HG02642 (cell line): ENCODE data around the gene TSEN34.
"Not testable (repeated sequence)": the region's sequence is repeated elsewhere in the genome, so short reads cannot be mapped to it uniquely, and the experiment has no call there.

Experiments used
- ATAC-seq: cut with Tn5 transposase; IDR thresholded peaks from one replicate; pipeline ENCODE4 v1.9.1; 2021; ENCODE audit warnings: mild to moderate bottlenecking; ENCODE audit not compliant: unreplicated experiment, poor library complexity

Gene TSEN34

DNA sequence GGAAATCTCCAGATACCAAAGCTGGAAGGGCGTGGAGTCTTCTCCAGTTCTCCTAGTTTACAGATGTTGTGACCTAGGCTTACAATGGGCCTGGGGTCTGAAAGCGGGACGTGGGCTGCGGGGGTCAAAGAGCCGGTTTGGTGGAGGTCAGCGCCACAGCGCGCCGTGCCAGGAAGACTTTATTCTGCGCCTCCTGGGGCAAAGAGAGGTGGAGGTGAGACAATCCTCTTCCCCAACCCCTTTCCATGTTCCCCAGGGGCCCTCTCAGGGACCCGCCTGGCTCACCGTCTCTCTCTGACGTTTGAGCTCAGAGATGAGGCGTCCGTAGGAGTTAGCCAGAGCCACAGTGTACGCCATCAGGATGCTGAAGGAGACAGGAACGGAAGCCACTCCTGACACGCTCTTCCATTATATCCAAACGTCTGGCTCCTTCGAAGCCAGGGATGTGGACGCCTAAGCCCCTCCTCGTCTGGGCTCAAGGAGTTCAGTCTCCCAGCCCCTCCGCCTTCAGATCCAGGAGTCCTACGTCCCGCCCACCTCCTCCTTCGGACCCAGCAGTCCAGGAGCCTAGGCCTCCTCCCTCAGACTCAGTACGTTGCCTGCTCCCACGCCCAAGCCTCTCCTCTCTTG is 30.8 kb upstream of the TSEN34 start:
- ATAC-seq: no peak

GRCh38 chr19:54160854-54161253 is 30.3 kb upstream of the TSEN34 start:
- no peak for ATAC-seq

- ATAC-seq: no peak
Observed at GRCh38 chr19:54162241-54162805, 28.8 kb upstream of the TSEN34 start.

DNA sequence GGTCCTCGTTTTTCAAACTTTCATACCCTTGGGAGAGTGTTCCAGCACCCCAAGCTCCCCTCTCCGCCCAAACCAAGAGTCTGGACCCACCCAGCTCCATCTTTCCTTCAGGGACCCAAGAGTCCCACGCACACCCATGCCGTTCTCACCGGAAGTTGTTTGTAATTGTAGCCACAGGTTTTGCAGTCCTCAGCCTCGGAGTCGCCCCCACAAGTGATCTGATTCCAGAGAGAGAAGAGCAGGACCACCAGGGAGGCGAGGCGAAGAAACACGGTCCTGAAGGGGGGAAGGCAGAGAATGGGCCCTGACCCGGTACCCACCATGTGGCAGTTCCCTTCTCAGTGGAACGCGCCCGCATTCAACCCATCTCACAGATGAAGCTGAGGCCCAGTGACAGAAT is 28.2 kb upstream of the TSEN34 start:
- ATAC-seq: no peak

- no peak for ATAC-seq
Observed at GRCh38 chr19:54164369-54165068, 26.6 kb upstream of the TSEN34 start.

GRCh38 chr19:54165222-54165621 is 25.9 kb upstream of the TSEN34 start:
- no peak for ATAC-seq

DNA sequence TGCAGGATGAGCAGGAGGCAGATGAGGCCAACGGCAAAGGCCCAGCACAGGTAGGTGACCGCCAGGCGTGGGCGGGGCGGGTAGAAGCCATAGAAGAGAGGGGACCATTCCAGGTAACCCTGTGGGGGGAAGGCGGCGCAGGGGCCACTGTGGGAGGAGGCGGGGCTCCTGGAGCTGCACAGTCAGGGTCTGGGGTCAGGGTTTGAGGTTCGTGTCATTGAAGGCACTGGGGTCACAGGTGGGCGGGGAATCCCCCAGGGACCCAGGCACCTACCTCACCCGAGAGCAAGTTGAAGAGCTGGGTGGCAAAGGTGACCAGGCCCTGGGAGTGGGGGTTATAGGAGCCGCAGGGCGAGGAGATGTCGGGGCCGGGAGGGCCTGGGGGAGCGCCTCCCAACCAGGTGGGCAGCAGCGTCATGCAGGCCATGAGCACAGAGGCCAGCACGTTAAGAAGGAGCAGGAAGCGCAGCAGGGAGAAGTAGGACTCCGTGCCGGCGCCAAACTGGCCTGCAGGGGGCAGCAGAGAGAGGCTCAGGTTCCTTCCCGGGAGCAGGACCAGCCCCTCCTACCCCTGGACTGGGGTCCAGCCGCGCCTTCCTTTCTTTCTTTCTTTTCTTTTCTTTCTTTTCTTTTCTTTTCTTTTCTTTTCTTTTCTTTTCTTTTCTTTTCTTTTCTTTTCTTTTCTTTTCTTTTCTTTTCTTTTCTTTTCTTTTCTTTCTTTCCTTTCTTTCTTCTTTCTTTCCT is 22.8 kb upstream of the TSEN34 start:
- peak; percentile 80 for ATAC-seq

GRCh38 chr19:54169149-54169740 is 21.9 kb upstream of the TSEN34 start:
- ATAC-seq: no peak

DNA sequence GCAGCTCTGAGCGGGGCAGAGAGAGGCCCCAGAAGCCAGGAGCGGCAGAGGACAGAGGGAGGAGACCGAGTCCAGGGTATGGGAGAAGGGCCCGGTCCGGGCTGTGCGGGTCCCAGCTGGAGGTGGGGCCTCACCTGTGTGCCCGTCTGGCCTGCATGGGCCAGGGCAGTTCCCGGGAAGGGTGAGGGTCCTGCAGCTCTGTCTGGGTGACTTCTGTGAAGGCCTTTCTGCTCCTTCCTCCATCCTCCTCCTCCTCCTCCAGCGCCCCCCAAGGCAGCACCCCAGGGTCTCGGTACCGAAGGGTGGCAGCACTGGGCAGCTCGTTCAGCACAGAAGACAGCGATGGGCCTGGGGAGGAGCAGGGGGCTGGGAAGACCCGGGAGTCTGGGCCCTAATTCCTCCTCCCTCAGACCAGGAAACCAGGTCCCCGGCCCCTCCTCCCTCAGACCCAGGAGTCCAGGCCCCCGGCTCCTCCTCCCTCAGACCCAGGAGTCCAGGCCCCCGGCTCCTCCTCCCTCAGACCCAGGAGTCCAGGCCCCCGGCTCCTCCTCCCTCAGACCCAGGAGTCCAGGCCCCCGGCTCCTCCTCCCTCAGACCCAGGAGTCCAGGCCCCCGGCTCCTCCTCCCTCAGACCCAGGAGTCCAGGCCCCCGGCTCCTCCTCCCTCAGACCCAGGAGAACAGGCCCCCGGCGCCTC is 19.2 kb upstream of the TSEN34 start:
- ATAC-seq: not testable (repeated sequence)

DNA sequence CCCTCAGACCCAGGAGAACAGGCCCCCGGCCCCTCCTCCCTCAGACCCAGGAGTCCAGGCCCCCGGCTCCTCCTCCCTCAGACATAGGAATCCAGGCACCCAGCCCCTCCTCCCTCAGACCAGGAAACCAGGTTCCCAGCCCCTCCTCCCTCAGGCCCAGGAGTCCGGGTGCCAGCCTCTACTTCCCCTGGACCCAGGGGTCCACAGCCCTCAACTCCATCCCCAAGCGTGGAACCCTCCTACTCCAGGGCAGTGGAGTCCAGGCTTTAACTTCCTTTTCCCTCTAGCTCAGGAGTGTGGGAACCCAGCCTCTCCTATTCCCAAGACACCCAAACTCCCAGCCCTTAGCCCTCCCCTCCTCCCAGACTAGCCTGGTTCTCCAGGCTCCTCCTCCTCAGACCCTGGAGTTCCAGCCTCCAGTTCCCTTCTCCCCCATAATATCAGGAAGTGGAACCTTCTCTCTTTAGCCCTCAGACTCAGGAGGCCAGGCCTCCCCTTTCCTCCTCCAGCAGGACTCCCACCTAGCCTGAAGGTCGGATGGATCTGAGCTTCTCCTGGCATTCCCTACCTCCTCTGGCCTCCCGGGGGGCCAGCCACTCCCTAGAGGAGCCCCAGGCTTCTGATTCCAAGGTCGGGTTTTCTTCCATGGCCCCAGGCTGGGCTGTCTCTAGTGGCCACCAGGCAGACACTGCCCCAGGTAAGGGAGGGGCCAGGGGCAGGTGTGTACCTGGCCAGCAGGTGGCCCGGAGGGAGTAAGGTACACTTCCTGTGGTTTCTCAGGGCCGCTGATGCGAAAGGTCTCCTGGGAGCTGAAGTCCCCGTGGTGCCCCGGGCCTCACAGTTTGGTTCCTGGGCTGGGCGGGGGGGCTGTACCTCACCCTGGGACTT is 18.4 kb upstream of the TSEN34 start, which contains the start of gene TMC4:
TMC4 (minus strand) TSS at position 690 of the 888 bp plus-strand sequence; CDS start at position 647, 43 bp downstream.
- ATAC-seq: no peak

DNA sequence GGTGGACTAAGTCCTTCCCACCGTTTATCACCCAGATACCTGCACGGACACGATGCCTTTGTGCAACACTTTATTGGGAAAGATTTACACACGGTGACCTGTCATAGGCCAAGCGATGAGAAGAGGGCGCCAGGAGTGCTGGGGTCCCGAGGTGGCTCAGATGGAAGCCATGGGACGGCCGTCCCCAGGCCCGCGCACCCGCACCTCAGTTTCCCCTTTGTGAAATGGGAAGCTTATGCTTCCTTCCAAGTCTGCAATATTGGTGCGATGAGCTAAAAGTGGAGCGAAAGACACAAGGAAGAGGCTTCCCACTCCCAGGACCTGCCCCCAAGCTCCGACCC is 17.8 kb upstream of the TSEN34 start:
- no peak for ATAC-seq

DNA sequence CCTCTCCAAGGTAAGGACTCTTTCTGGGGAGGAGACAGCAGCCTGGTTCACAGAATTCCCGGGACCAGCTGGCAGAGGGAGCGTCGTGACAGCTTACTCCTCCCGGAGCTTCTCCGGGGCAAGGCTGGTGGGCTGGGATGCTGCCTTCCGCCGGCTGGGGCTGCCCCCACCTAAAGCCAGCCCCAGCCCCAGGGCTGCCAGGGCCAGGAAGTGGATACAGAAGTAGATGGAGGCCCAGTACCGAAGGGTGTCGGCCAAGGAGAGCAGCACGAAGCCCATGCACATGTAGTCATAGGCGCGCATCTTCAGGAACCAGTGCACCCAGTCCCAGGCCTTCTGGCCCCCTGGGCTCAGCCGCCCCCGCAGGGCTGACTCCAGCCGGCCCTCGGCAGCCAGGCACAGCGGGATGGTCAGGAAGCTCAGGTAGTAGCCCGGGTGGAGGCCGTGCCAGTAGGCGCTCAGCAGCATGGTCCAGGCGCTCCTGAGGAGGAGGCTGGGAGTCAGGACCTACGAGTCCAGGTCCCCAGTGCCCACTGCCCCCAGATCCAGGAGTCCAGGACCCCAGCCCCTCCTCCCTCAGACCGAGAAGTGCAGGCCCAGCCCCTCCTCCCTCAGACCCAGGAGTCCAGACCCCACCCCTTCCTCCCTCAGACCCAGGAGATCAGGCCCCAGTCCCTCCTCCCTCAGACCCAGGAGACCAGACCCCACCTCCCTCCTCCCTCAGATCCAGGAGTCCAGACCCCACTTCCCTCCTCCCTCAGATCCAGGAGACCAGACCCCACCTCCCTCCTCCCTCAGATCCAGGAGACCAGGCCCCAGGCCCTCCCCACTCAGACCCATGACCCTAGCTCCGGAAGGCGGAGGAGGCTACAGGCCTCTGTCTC is 16.9 kb upstream of the TSEN34 start:
- ATAC-seq: no peak

- ATAC-seq: no peak
Observed at GRCh38 chr19:54178581-54179261, 12.4 kb upstream of the TSEN34 start.

GRCh38 chr19:54179262-54179852 is 11.8 kb upstream of the TSEN34 start:
- ATAC-seq: no peak

- ATAC-seq: no peak
Observed at GRCh38 chr19:54179921-54180461, 11.1 kb upstream of the TSEN34 start.

- ATAC-seq: no peak
Observed at GRCh38 chr19:54180691-54181091, 10.4 kb upstream of the TSEN34 start.

- not testable (repeated sequence) for ATAC-seq
Observed at GRCh38 chr19:54181894-54182293, 9.2 kb upstream of the TSEN34 start.
